ENCODE results near the gene QKI.
"Not testable (repeated sequence)": the region's sequence is repeated elsewhere in the genome, so short reads cannot be mapped to it uniquely, and the experiment has no call there.

The QKI gene

GRCh38 chr6:163383912-163384311 lies 30.6 kb upstream of the QKI start:
- TF ChIP-seq, protein P1, sequence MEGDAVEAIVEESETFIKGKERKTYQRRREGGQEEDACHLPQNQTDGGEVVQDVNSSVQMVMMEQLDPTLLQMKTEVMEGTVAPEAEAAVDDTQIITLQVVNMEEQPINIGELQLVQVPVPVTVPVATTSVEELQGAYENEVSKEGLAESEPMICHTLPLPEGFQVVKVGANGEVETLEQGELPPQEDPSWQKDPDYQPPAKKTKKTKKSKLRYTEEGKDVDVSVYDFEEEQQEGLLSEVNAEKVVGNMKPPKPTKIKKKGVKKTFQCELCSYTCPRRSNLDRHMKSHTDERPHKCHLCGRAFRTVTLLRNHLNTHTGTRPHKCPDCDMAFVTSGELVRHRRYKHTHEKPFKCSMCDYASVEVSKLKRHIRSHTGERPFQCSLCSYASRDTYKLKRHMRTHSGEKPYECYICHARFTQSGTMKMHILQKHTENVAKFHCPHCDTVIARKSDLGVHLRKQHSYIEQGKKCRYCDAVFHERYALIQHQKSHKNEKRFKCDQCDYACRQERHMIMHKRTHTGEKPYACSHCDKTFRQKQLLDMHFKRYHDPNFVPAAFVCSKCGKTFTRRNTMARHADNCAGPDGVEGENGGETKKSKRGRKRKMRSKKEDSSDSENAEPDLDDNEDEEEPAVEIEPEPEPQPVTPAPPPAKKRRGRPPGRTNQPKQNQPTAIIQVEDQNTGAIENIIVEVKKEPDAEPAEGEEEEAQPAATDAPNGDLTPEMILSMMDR (IDR thresholded peaks at IDR 0.05; ENCODE audit: low read depth, low read length): no peak
- DNase-seq (ENCODE audit: extremely low read depth, low read depth): no peak

- TF ChIP-seq, protein P1 (IDR thresholded peaks at IDR 0.05; ENCODE audit: low read depth, low read length): no peak
- no peak for DNase-seq (ENCODE audit: extremely low read depth, low read depth)
These were observed 30.0 kb upstream of the QKI start for GRCh38 chr6:163384510-163384909.

DNA sequence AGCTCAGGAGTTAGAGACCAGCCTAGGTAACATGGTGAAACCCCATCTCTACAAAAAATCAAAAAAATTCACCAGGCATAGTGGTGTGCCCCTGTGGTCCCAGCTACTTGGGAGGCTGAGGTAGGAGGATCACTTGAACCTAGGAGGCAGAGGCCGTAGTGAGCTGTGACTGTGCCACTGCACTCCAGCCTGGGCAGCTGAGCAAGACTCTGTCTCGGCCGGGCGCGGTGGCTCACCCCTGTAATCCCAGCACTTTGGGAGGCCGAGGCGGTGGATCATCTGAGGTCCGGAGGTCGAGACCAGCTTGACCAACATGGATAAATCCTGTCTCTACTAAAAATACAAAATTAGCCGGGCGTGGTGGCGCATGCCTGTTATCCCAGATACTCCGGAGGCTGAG lies 29.0 kb upstream of the QKI start:
- not testable (repeated sequence) for DNase-seq (ENCODE audit: extremely low read depth, low read depth)

DNA sequence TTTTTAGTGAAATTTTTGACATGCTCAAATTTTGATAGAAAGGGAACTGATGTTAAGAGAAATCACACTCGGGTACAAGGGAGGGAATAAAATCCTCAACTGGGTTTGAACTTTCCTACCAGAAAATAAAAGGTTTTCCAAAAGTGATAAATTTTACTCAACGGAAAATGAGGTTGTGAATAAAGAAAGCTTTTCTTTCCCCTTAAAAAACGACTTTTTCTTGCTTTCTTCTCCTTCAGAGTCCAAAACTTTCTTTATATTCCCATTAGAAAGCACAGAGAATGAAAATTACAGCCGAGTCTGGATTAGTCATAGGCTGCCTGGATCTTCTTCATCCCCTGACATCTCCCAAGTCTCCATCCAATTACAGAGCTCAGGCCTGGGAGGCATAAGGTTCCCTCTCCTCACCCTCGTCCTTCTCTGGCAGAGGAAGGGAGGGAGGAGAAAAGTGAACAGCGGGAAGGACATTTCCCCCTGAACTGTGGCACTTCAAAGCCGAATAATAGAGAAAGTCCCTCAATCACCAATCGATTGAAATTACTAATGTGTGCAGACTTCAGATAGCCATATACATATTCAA lies 28.1 kb upstream of the QKI start:
- DNase-seq (ENCODE audit: extremely low read depth, low read depth): no peak

GRCh38 chr6:163387317-163387716 lies 27.2 kb upstream of the QKI start:
- DNase-seq (ENCODE audit: extremely low read depth, low read depth): no peak
- TF ChIP-seq, protein P1 (IDR thresholded peaks at IDR 0.05; ENCODE audit: low read depth, low read length): no peak

More for the DNA sequence above, 28.1 kb upstream of the QKI start:
- TF ChIP-seq, protein P1 (IDR thresholded peaks at IDR 0.05; ENCODE audit: low read depth, low read length): no peak

DNA sequence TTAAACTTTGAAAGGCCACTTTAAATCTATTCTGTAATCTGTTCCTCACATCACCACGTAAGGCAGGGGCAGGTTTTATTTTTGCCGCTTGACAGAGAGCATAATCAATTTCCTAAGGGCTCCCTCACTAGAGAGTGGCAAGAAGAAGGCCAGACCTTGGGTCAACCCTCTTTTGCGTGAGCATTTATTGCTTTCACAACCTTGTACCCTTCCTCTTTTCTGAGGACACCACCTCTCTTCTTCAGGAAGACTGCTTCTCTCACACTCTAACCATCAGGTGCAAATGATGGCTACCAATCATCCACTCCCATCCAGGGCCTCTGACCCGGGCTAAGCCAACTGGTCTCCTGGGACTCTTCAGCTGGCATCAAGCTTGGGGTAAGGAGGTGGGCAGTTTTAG lies 25.2 kb upstream of the QKI start:
- TF ChIP-seq, protein P1 (IDR thresholded peaks at IDR 0.05; ENCODE audit: low read depth, low read length): no peak
- DNase-seq (ENCODE audit: extremely low read depth, low read depth): no peak

- DNase-seq (ENCODE audit: extremely low read depth, low read depth): no peak
- TF ChIP-seq, protein P1 (IDR thresholded peaks at IDR 0.05; ENCODE audit: low read depth, low read length): no peak
These were observed 23.7 kb upstream of the QKI start for GRCh38 chr6:163390770-163391169.

DNA sequence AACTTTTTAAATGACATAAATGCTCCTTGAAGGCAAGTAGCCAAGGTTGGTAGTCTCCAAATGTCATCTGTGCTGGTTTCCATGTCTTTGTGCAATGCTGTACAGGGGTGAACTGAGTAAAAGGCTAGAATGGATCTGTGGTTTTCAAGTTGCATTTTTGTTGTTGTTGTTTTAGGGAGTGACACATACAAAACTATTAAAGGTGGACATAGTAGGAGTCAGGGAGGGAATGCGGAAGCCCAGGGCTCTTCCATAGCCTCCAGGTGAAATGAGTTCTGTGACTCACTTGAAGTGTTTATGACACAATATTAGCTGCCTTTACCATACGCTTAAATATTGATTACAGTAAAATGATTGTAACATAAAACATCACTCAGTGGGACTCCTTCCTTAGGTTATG lies 22.5 kb upstream of the QKI start:
- TF ChIP-seq, protein P1 (IDR thresholded peaks at IDR 0.05; ENCODE audit: low read depth, low read length): no peak
- no peak for DNase-seq (ENCODE audit: extremely low read depth, low read depth)
